HG03469 (cell line): Measurements from ENCODE around the gene XPR1.
"Not testable (repeated sequence)": the region's sequence is repeated elsewhere in the genome, so short reads cannot be mapped to it uniquely, and the experiment has no call there.

Experiments
- ATAC-seq: cut with Tn5 transposase; IDR thresholded peaks from one replicate; pipeline ENCODE4 v1.9.1; 2021; ENCODE audit warnings: mild to moderate bottlenecking, moderate library complexity, moderate number of reproducible peaks; ENCODE audit not compliant: unreplicated experiment

Gene XPR1

GRCh38 chr1:180710746-180711145, 78.9 kb downstream of the XPR1 start:
- not testable (repeated sequence) for ATAC-seq

GRCh38 chr1:180711260-180711659, 79.4 kb downstream of the XPR1 start:
- ATAC-seq = not testable (repeated sequence)

GRCh38 chr1:180720753-180721152, 88.9 kb downstream of the XPR1 start:
- no peak for ATAC-seq

GRCh38 chr1:180722586-180722985, 90.8 kb downstream of the XPR1 start:
- no peak for ATAC-seq

GRCh38 chr1:180724055-180724454, 92.2 kb downstream of the XPR1 start:
- ATAC-seq = no peak

GRCh38 chr1:180726024-180726423, 94.2 kb downstream of the XPR1 start:
- not testable (repeated sequence) for ATAC-seq

- not testable (repeated sequence) for ATAC-seq
Measured at GRCh38 chr1:180727751-180728150, 95.9 kb downstream of the XPR1 start.

- no peak for ATAC-seq
Measured at GRCh38 chr1:180728472-180729106, 96.8 kb downstream of the XPR1 start.

GRCh38 chr1:180731131-180731530, 99.3 kb downstream of the XPR1 start:
- no peak for ATAC-seq

- no peak for ATAC-seq
Measured at GRCh38 chr1:180732866-180733265, 101.0 kb downstream of the XPR1 start.

GRCh38 chr1:180734366-180734765, 102.5 kb downstream of the XPR1 start:
- no peak for ATAC-seq

- ATAC-seq = no peak
Measured at GRCh38 chr1:180742663-180743062, 110.8 kb downstream of the XPR1 start.

GRCh38 chr1:180743868-180744267, 112.0 kb downstream of the XPR1 start:
- no peak for ATAC-seq

GRCh38 chr1:180745098-180745497, 113.3 kb downstream of the XPR1 start:
- ATAC-seq = no peak

- no peak for ATAC-seq
Measured at GRCh38 chr1:180751921-180752320, 120.1 kb downstream of the XPR1 start.

GRCh38 chr1:180754453-180754852, 122.6 kb downstream of the XPR1 start:
- no peak for ATAC-seq

- no peak for ATAC-seq
Measured at GRCh38 chr1:180757657-180758056, 125.8 kb downstream of the XPR1 start.

- ATAC-seq = no peak
Measured at GRCh38 chr1:180762796-180763195, 131.0 kb downstream of the XPR1 start.

- ATAC-seq = no peak
Measured at GRCh38 chr1:180765151-180765550, 133.3 kb downstream of the XPR1 start.

- ATAC-seq = no peak
Measured at GRCh38 chr1:180769889-180770288, 138.1 kb downstream of the XPR1 start.

- ATAC-seq = no peak
Measured at GRCh38 chr1:180773210-180773865, 141.5 kb downstream of the XPR1 start.

GRCh38 chr1:180775801-180776200, 144.0 kb downstream of the XPR1 start:
- no peak for ATAC-seq
